ENCODE measurements around the gene TDRD12.

The TDRD12 gene

GRCh38 chr19:32800754-32801153 is 81.2 kb downstream of the TDRD12 start:
- no peak for TF ChIP-seq USF1 (IDR thresholded peaks at IDR 0.05)
- TF ChIP-seq MAX (IDR thresholded peaks at IDR 0.05), result no peak
- TF ChIP-seq EP300 (IDR thresholded peaks at IDR 0.05; ENCODE audit: borderline replicate concordance), result no peak
- no peak for TF ChIP-seq TCF12 (IDR thresholded peaks at IDR 0.05; ENCODE audit: low read depth)
- no peak for TF ChIP-seq ZBTB7A (IDR thresholded peaks at IDR 0.05; ENCODE audit: low read depth)
- TF ChIP-seq FOXM1 (IDR thresholded peaks at IDR 0.05; ENCODE audit: borderline replicate concordance, low read depth), result no peak
- no peak for TF ChIP-seq RAD21 (IDR thresholded peaks at IDR 0.05; ENCODE audit: low read depth)
- TF ChIP-seq REST (IDR thresholded peaks at IDR 0.05; ENCODE audit: low read depth), result no peak
- no peak for TF ChIP-seq CREB1 (IDR thresholded peaks at IDR 0.05; ENCODE audit: low read depth)
- TF ChIP-seq NFIC (IDR thresholded peaks at IDR 0.05), result no peak
- TF ChIP-seq TAF1 (IDR thresholded peaks at IDR 0.05; ENCODE audit: low read depth), result no peak
- no peak for TF ChIP-seq TEAD4 (IDR thresholded peaks at IDR 0.05)
- no peak for TF ChIP-seq YY1 (IDR thresholded peaks at IDR 0.05; ENCODE audit: low read depth)
- no peak for TF ChIP-seq EGR1 (IDR thresholded peaks at IDR 0.05)
- TF ChIP-seq CEBPB (IDR thresholded peaks at IDR 0.05), result no peak

GRCh38 chr19:32802840-32803239 is 83.3 kb downstream of the TDRD12 start:
- no peak for TF ChIP-seq CREB1 (IDR thresholded peaks at IDR 0.05; ENCODE audit: low read depth)
- TF ChIP-seq FOXM1 (IDR thresholded peaks at IDR 0.05; ENCODE audit: borderline replicate concordance, low read depth), result no peak
- no peak for TF ChIP-seq RAD21 (IDR thresholded peaks at IDR 0.05; ENCODE audit: low read depth)
- no peak for TF ChIP-seq TAF1 (IDR thresholded peaks at IDR 0.05; ENCODE audit: low read depth)
- no peak for TF ChIP-seq TEAD4 (IDR thresholded peaks at IDR 0.05)
- no peak for TF ChIP-seq NFIC (IDR thresholded peaks at IDR 0.05)
- no peak for TF ChIP-seq REST (IDR thresholded peaks at IDR 0.05; ENCODE audit: low read depth)
- no peak for TF ChIP-seq EP300 (IDR thresholded peaks at IDR 0.05; ENCODE audit: borderline replicate concordance)
- TF ChIP-seq TCF12 (IDR thresholded peaks at IDR 0.05; ENCODE audit: low read depth), result no peak
- no peak for TF ChIP-seq ZBTB7A (IDR thresholded peaks at IDR 0.05; ENCODE audit: low read depth)
- no peak for TF ChIP-seq YY1 (IDR thresholded peaks at IDR 0.05; ENCODE audit: low read depth)
- TF ChIP-seq CEBPB (IDR thresholded peaks at IDR 0.05), result no peak

GRCh38 chr19:32808236-32808635 is 88.7 kb downstream of the TDRD12 start:
- TF ChIP-seq REST (IDR thresholded peaks at IDR 0.05; ENCODE audit: low read depth) (no peak), EP300 (IDR thresholded peaks at IDR 0.05; ENCODE audit: borderline replicate concordance) (no peak), CREB1 (IDR thresholded peaks at IDR 0.05; ENCODE audit: low read depth) (no peak), CEBPB (IDR thresholded peaks at IDR 0.05) (no peak), TCF12 (IDR thresholded peaks at IDR 0.05; ENCODE audit: low read depth) (no peak), YY1 (IDR thresholded peaks at IDR 0.05; ENCODE audit: low read depth) (no peak), USF1 (IDR thresholded peaks at IDR 0.05) (no peak), FOXM1 (IDR thresholded peaks at IDR 0.05; ENCODE audit: borderline replicate concordance, low read depth) (no peak), ZBTB7A (IDR thresholded peaks at IDR 0.05; ENCODE audit: low read depth) (no peak), EGR1 (IDR thresholded peaks at IDR 0.05) (no peak), TEAD4 (IDR thresholded peaks at IDR 0.05) (no peak), MAX (IDR thresholded peaks at IDR 0.05) (no peak), RAD21 (IDR thresholded peaks at IDR 0.05; ENCODE audit: low read depth) (no peak), TAF1 (IDR thresholded peaks at IDR 0.05; ENCODE audit: low read depth) (no peak), NFIC (IDR thresholded peaks at IDR 0.05) (no peak)

GRCh38 chr19:32809254-32809653 is 89.7 kb downstream of the TDRD12 start:
- TF ChIP-seq CEBPB (IDR thresholded peaks at IDR 0.05) (no peak), TAF1 (IDR thresholded peaks at IDR 0.05; ENCODE audit: low read depth) (no peak), RAD21 (IDR thresholded peaks at IDR 0.05; ENCODE audit: low read depth) (no peak)
